ENCODE results near the gene CD86. TPM values are rescaled to one million over a fixed set of nuclear protein-coding genes. Genes with fewer than 3 reads are reported as not detected.

The CD86 gene
- polyA plus RNA-seq, 1 donor from 2014 or later = not detected

GRCh38 chr3:122132949-122133540 is 77.9 kb downstream of the CD86 start:
- H4K20me1 ChIP-seq (ENCODE audit: insufficient read depth) = no peaks in the 10 kb centered on the region
- no peaks in the 10 kb centered on the region for H3K9me2 ChIP-seq (ENCODE audit: insufficient read depth, low read length)
- no peaks in the 10 kb centered on the region for H3K79me2 ChIP-seq (replicated peaks; ENCODE audit: insufficient read depth, low read length)
- no peak overlapping the region for H3K27ac ChIP-seq (ENCODE audit: low read length)
- H3K9ac ChIP-seq (ENCODE audit: low read length) = no peak overlapping the region
- H3K27me3 ChIP-seq (ENCODE audit: insufficient read depth, low read depth, low read length) = no peaks in the 10 kb centered on the region
- H3K4me2 ChIP-seq (ENCODE audit: low read length) = no peak overlapping the region
- TF ChIP-seq POLR2AphosphoS5 (IDR thresholded peaks at IDR 0.05) = no peak
- no peak for TF ChIP-seq RAD21 (conservative IDR thresholded peaks at IDR 0.05)
- TF ChIP-seq MXI1 (conservative IDR thresholded peaks at IDR 0.05; ENCODE audit: poor library complexity, severe bottlenecking) = no peak
- no peak for TF ChIP-seq REST (IDR thresholded peaks at IDR 0.05; ENCODE audit: borderline replicate concordance)
- no peak for TF ChIP-seq EZH2 (IDR thresholded peaks at IDR 0.05; ENCODE audit: borderline replicate concordance, insufficient read depth, low read length, poor library complexity, severe bottlenecking)
- TF ChIP-seq CTCF (IDR thresholded peaks at IDR 0.05; ENCODE audit: poor library complexity, severe bottlenecking) = no peak
- TF ChIP-seq SMC3 (conservative IDR thresholded peaks at IDR 0.05; ENCODE audit: poor library complexity) = no peak
- no peak for TF ChIP-seq EP300 (conservative IDR thresholded peaks at IDR 0.05; ENCODE audit: poor library complexity, severe bottlenecking)
- TF ChIP-seq TAF1 (IDR thresholded peaks at IDR 0.05; ENCODE audit: low read depth) = no peak
- no peaks in the 10 kb centered on the region for H3K9me3 ChIP-seq (ENCODE audit: low read length)
- H3K36me3 ChIP-seq (ENCODE audit: insufficient read depth, low read length) = no peaks in the 10 kb centered on the region
- no peak overlapping the region for H2AFZ ChIP-seq (ENCODE audit: low read depth, low read length)
- no peak overlapping the region for H3K4me3 ChIP-seq (ENCODE audit: low read length)
- no peaks in the 10 kb centered on the region for H3F3A ChIP-seq (ENCODE audit: insufficient read depth, low read length, poor library complexity, severe bottlenecking)

GRCh38 chr3:122146466-122146865 is 91.3 kb downstream of the CD86 start:
- H3K27ac ChIP-seq (ENCODE audit: low read length) = no peak overlapping the region
- H3K4me3 ChIP-seq (ENCODE audit: low read length) = no peak overlapping the region
- TF ChIP-seq REST (IDR thresholded peaks at IDR 0.05; ENCODE audit: borderline replicate concordance) = no peak
- TF ChIP-seq EZH2 (IDR thresholded peaks at IDR 0.05; ENCODE audit: borderline replicate concordance, insufficient read depth, low read length, poor library complexity, severe bottlenecking) = no peak
- TF ChIP-seq CTCF (IDR thresholded peaks at IDR 0.05; ENCODE audit: poor library complexity, severe bottlenecking) = no peak
- TF ChIP-seq SMC3 (conservative IDR thresholded peaks at IDR 0.05; ENCODE audit: poor library complexity) = no peak
- TF ChIP-seq POLR2AphosphoS5 (IDR thresholded peaks at IDR 0.05) = no peak
- TF ChIP-seq EP300 (conservative IDR thresholded peaks at IDR 0.05; ENCODE audit: poor library complexity, severe bottlenecking) = no peak
- no peak for TF ChIP-seq RAD21 (conservative IDR thresholded peaks at IDR 0.05)
- TF ChIP-seq MXI1 (conservative IDR thresholded peaks at IDR 0.05; ENCODE audit: poor library complexity, severe bottlenecking) = no peak
- no peak for TF ChIP-seq TAF1 (IDR thresholded peaks at IDR 0.05; ENCODE audit: low read depth)
- no peak overlapping the region for H3K4me2 ChIP-seq (ENCODE audit: low read length)
- H3K79me2 ChIP-seq (replicated peaks; ENCODE audit: insufficient read depth, low read length) = no peaks in the 10 kb centered on the region
- H4K20me1 ChIP-seq (ENCODE audit: insufficient read depth) = no peaks in the 10 kb centered on the region
- H3K36me3 ChIP-seq (ENCODE audit: insufficient read depth, low read length) = no peaks in the 10 kb centered on the region
- no peaks in the 10 kb centered on the region for H3K27me3 ChIP-seq (ENCODE audit: insufficient read depth, low read depth, low read length)
- no peak overlapping the region for H2AFZ ChIP-seq (ENCODE audit: low read depth, low read length)
- no peaks in the 10 kb centered on the region for H3F3A ChIP-seq (ENCODE audit: insufficient read depth, low read length, poor library complexity, severe bottlenecking)
- H3K9ac ChIP-seq (ENCODE audit: low read length) = no peak overlapping the region
- H3K9me3 ChIP-seq (ENCODE audit: low read length) = no peaks in the 10 kb centered on the region
- H3K9me2 ChIP-seq (ENCODE audit: insufficient read depth, low read length) = no peaks in the 10 kb centered on the region

All from neural cell (in vitro differentiated cells).